Chondrocyte (in vitro differentiated cells): ENCODE data around the gene TRABD2B. TPM values are rescaled to one million over a fixed set of nuclear protein-coding genes. Genes with fewer than 3 reads are reported as not detected.

Experiments used
- DNase-seq: peaks from one replicate; pipeline ENCODE4 v3.0.0; 2021; ENCODE audit warnings: mixed read lengths, low spot score
- H3K27ac Mint-ChIP-seq: one replicate; pipeline ENCODE4 v1.8.0; 2021; ENCODE audit warnings: mild to moderate bottlenecking, moderate library complexity, mixed read lengths; ENCODE audit not compliant: unreplicated experiment
- H3K27me3 Mint-ChIP-seq: 2 replicates; pipeline ENCODE4 v1.8.0; 2021; ENCODE audit warnings: low read depth, mixed read lengths
- H3K36me3 Mint-ChIP-seq: 2 replicates; pipeline ENCODE4 v1.8.0; 2021; ENCODE audit warnings: low read depth, mixed read lengths
- H3K4me1 Mint-ChIP-seq: 2 replicates; pipeline ENCODE4 v1.8.0; 2021; ENCODE audit warnings: low read depth, mild to moderate bottlenecking, mixed read lengths
- H3K4me3 Mint-ChIP-seq: one replicate; pipeline ENCODE4 v1.8.0; 2021; ENCODE audit warnings: mild to moderate bottlenecking, moderate library complexity, mixed read lengths; ENCODE audit not compliant: unreplicated experiment
- H3K9me3 Mint-ChIP-seq: 2 replicates; pipeline ENCODE4 v1.8.0; 2021; ENCODE audit warnings: low read depth, mixed read lengths
- total RNA-seq: library from RNA; stranded (reverse); gene quantifications from 3 replicates; pipeline ENCODE4 v1.2.1, GENCODE V29; 2021
- TF ChIP-seq, protein P1 (sequence below): fragments of 200-600 bp; sonication (generic); IDR thresholded peaks from 2 replicates; pipeline ENCODE4 v1.5.0; 2021; ENCODE audit warnings: antibody characterized with exemption, mild to moderate bottlenecking, moderate library complexity

The TRABD2B gene
- total RNA-seq, 1 donor from 2014 or later: 0.90 TPM

DNA sequence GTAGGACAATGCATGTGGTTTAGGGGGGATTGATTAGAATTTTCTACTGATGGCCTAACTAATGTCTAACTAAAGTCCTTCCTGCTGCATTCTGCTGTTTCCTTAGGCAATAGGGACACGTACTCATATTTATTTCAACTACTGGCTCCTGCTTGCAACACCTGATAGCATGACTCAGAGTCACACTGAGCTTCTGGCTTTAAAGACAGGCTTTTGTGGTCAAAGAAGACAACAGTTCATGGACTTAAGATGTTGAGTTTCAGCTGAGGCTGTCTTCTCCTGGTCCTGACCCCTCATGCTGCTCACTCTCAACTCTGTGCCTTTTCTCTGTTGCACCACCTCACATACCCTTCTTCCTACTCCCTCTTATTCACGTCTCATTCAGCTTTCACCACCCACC lies 29.1 kb upstream of the TRABD2B start:
- no peaks in the 10 kb centered on the region for H3K9me3 Mint-ChIP-seq

DNA sequence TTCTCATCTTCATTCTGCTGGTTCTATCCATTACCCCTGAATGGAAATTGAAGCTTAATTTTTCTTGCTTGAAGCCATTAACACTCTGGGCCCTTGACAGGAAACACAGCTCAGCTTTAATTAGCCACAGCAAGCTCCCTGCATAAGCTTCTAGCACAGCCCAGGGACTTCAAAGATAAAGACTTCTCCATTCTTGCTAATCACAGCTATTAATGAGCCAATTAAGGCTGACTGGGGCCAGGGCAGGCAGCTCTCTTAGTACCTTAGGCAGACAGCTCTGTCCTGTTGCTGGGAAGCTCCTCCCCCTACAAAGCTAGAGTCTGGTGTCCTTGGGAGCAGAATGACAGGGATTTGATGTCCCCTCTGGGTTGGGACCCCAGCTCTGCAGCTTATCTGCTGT lies 27.9 kb upstream of the TRABD2B start:
- no peaks in the 10 kb centered on the region for H3K36me3 Mint-ChIP-seq
- H3K9me3 Mint-ChIP-seq: no peaks in the 10 kb centered on the region
- no peak overlapping the region for H3K4me3 Mint-ChIP-seq
- H3K27me3 Mint-ChIP-seq: peaks cover 26% of the 10 kb centered on the region
- TF ChIP-seq, protein P1, sequence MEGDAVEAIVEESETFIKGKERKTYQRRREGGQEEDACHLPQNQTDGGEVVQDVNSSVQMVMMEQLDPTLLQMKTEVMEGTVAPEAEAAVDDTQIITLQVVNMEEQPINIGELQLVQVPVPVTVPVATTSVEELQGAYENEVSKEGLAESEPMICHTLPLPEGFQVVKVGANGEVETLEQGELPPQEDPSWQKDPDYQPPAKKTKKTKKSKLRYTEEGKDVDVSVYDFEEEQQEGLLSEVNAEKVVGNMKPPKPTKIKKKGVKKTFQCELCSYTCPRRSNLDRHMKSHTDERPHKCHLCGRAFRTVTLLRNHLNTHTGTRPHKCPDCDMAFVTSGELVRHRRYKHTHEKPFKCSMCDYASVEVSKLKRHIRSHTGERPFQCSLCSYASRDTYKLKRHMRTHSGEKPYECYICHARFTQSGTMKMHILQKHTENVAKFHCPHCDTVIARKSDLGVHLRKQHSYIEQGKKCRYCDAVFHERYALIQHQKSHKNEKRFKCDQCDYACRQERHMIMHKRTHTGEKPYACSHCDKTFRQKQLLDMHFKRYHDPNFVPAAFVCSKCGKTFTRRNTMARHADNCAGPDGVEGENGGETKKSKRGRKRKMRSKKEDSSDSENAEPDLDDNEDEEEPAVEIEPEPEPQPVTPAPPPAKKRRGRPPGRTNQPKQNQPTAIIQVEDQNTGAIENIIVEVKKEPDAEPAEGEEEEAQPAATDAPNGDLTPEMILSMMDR: no peak
- H3K4me1 Mint-ChIP-seq: peaks cover 3% of the 10 kb centered on the region
- H3K27ac Mint-ChIP-seq: no peak overlapping the region
- no peak for DNase-seq

More for the DNA sequence above, 29.1 kb upstream of the TRABD2B start:
- H3K27me3 Mint-ChIP-seq: peaks cover 22% of the 10 kb centered on the region
- no peaks in the 10 kb centered on the region for H3K36me3 Mint-ChIP-seq
- no peak overlapping the region for H3K27ac Mint-ChIP-seq
- DNase-seq: no peak
- no peak overlapping the region for H3K4me3 Mint-ChIP-seq
- H3K4me1 Mint-ChIP-seq: peaks cover 3% of the 10 kb centered on the region
- TF ChIP-seq, protein P1: no peak

DNA sequence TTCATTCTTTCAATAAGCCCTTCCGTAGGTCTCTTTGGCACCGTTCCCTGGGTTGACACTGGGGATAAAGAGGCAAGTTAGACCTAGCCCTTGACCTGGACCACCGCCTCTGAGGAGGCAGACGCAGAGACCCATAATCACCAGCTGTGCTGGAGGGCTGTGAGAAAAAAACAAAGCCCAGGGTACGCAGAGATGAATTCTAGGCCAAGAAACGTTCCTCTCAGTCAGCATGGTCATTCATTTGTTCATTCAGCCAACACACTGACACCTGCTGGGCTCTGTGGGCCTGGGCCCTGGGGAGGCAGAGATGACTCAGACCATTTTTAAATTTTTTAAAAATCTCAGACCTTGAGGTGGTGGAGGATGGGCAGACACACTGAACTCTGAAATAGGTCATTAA lies 26.3 kb upstream of the TRABD2B start:
- peaks cover 21% of the 10 kb centered on the region for H3K27me3 Mint-ChIP-seq
- peaks cover 3% of the 10 kb centered on the region for H3K4me1 Mint-ChIP-seq
- H3K36me3 Mint-ChIP-seq: no peaks in the 10 kb centered on the region
- TF ChIP-seq, protein P1: no peak
- no peak overlapping the region for H3K27ac Mint-ChIP-seq
- H3K4me3 Mint-ChIP-seq: no peak overlapping the region
- no peak for DNase-seq
- no peaks in the 10 kb centered on the region for H3K9me3 Mint-ChIP-seq

DNA sequence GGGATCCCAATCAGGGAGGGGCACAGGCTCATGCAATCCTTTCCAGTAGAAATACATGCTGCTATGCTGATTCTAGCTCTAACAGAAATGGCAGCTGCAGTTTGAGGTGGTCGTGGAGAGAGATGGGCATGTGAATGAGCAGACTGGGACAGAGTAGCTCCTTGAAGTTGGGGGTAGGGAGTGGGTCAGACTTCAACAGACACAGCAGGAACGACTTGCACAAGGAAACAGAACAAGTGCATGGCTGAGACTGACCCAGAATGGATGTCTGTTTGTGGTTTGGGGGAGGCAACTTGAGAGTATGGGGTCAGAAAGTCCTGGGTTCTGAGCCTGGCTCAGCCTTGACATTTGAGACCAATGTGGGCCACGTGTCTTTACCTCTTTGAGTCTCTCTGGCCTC lies 25.1 kb upstream of the TRABD2B start:
- Mint-ChIP-seq H3K36me3 (no peaks in the 10 kb centered on the region), H3K27ac (no peak overlapping the region), H3K9me3 (no peaks in the 10 kb centered on the region), H3K27me3 (peaks cover 21% of the 10 kb centered on the region), H3K4me3 (no peak overlapping the region), H3K4me1 (peaks cover 6% of the 10 kb centered on the region)
- TF ChIP-seq, protein P1: no peak
- no peak for DNase-seq

DNA sequence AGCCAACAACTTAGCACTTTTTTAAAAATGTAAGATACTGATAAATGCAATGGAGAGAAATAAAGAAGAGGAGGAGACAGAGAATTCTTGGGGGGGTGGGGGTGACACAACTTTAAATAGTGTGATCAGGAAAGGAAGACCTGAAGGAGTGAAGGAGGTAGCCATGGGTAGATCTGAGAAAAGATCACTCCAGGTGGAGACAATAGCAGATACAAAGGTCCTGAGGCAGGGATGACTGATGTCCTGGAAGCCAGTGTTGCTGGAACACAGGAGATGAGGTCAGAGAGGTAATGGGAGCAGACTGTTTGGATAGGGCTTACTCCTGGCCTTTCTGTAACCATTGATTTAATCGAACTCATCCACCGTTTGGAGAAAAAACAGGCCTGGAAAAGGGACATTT lies 24.6 kb upstream of the TRABD2B start:
- H3K4me1 Mint-ChIP-seq: peaks cover 9% of the 10 kb centered on the region
- peaks cover 24% of the 10 kb centered on the region for H3K27me3 Mint-ChIP-seq
- H3K36me3 Mint-ChIP-seq: no peaks in the 10 kb centered on the region
- no peak for DNase-seq
- TF ChIP-seq, protein P1: no peak
- H3K27ac Mint-ChIP-seq: no peak overlapping the region
- H3K9me3 Mint-ChIP-seq: no peaks in the 10 kb centered on the region
- H3K4me3 Mint-ChIP-seq: no peak overlapping the region
